Type B pancreatic cell (in vitro differentiated cells): Measurements from ENCODE around the gene KLF17. TPM values are rescaled to one million over a fixed set of nuclear protein-coding genes. Genes with fewer than 3 reads are reported as not detected.

Source experiments
- DNase-seq: peaks from one replicate; pipeline ENCODE4 v3.0.0; 2021; ENCODE audit warnings: mixed read lengths; ENCODE audit not compliant: unreplicated experiment; ENCODE audit errors: extremely low spot score
- H3K27ac Mint-ChIP-seq: 2 replicates; pipeline ENCODE4 v1.8.0; 2021; ENCODE audit warnings: mild to moderate bottlenecking, mixed read lengths
- H3K27me3 Mint-ChIP-seq: 2 replicates; pipeline ENCODE4 v1.8.0; 2021; ENCODE audit warnings: mixed read lengths
- H3K36me3 Mint-ChIP-seq: 2 replicates; pipeline ENCODE4 v1.8.0; 2021; ENCODE audit warnings: mixed read lengths
- H3K4me1 Mint-ChIP-seq: one replicate; pipeline ENCODE4 v1.8.0; 2021; ENCODE audit warnings: mixed read lengths; ENCODE audit not compliant: unreplicated experiment
- H3K4me3 Mint-ChIP-seq: 2 replicates; pipeline ENCODE4 v1.8.0; 2021; ENCODE audit warnings: mild to moderate bottlenecking, mixed read lengths
- H3K9me3 Mint-ChIP-seq: 2 replicates; pipeline ENCODE4 v1.8.0; 2021; ENCODE audit warnings: mixed read lengths
- CTCF ChIP-seq: fragments of 200-600 bp; sonication (generic); conservative IDR thresholded peaks from 2 replicates; pipeline ENCODE4 v1.5.0; 2021; ENCODE audit warnings: antibody characterized with exemption, mild to moderate bottlenecking
- total RNA-seq: library from RNA; stranded (reverse); gene quantifications from 2 replicates; pipeline ENCODE4 v1.2.1, GENCODE V29; 2021; ENCODE audit warnings: low replicate concordance

The KLF17 gene
- total RNA-seq, 1 donor from 2014 or later: not detected

DNA sequence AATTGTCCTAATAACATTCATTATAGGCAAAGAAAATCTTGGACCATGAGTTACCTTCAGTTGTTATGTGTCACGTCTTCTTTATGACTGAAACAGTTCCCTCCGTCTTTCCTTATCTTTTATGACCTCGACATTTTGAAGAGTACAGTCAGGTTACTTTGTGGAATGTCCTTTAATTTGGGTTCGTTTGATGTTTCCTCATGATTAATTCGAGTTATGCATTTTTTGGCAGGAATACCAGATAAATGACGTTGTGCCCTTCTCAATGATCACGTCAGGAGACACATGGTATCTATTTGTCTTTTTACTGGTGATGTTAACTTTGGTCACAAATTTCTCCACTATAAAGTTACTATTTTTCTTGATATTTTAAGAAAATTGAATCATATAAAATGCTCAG is 17.3 kb upstream of the KLF17 start:
- Mint-ChIP-seq H3K4me3 (no peak overlapping the region), H3K9me3 (no peaks in the 10 kb centered on the region), H3K36me3 (no peaks in the 10 kb centered on the region), H3K27ac (no peak overlapping the region), H3K27me3 (peaks cover 20% of the 10 kb centered on the region), H3K4me1 (no peaks in the 10 kb centered on the region)
- no peak for DNase-seq
- TF ChIP-seq CTCF: no peak

GRCh38 chr1:44103270-44104131 is 15.1 kb upstream of the KLF17 start:
- Mint-ChIP-seq H3K27me3 (peaks cover 34% of the 10 kb centered on the region), H3K4me3 (no peak overlapping the region), H3K27ac (no peak overlapping the region), H3K36me3 (no peaks in the 10 kb centered on the region), H3K9me3 (no peaks in the 10 kb centered on the region), H3K4me1 (no peaks in the 10 kb centered on the region)
- TF ChIP-seq CTCF: peak; percentile 55
- DNase-seq: no peak

GRCh38 chr1:44105810-44106209 is 12.8 kb upstream of the KLF17 start:
- Mint-ChIP-seq H3K27me3 (peaks cover 37% of the 10 kb centered on the region), H3K27ac (no peak overlapping the region), H3K4me3 (no peak overlapping the region), H3K9me3 (no peaks in the 10 kb centered on the region), H3K36me3 (no peaks in the 10 kb centered on the region), H3K4me1 (no peaks in the 10 kb centered on the region)
- no peak for DNase-seq
- no peak for TF ChIP-seq CTCF

- Mint-ChIP-seq H3K36me3 (no peaks in the 10 kb centered on the region), H3K27me3 (peaks cover 44% of the 10 kb centered on the region), H3K4me1 (no peaks in the 10 kb centered on the region), H3K27ac (no peak overlapping the region), H3K9me3 (no peaks in the 10 kb centered on the region), H3K4me3 (no peak overlapping the region)
- DNase-seq: no peak
- no peak for TF ChIP-seq CTCF
Measured at GRCh38 chr1:44108241-44108640, 10.4 kb upstream of the KLF17 start.

GRCh38 chr1:44108971-44109370 is 9.7 kb upstream of the KLF17 start:
- DNase-seq: no peak
- Mint-ChIP-seq H3K4me3 (no peak overlapping the region), H3K27ac (no peak overlapping the region), H3K36me3 (no peaks in the 10 kb centered on the region), H3K4me1 (no peaks in the 10 kb centered on the region), H3K27me3 (peaks cover 45% of the 10 kb centered on the region), H3K9me3 (no peaks in the 10 kb centered on the region)
- TF ChIP-seq CTCF: no peak
